Astrocyte of the cerebellum (primary cell): ENCODE data around the gene METTL24.
"Not testable (repeated sequence)": the region's sequence is repeated elsewhere in the genome, so short reads cannot be mapped to it uniquely, and the experiment has no call there.

ENCODE experiments used
- DNase-seq: peaks from one replicate; pipeline ENCODE4 v3.0.0-alpha.2; 2011; ENCODE audit warnings: low read depth
- H3K4me3 ChIP-seq: 2 replicates; pipeline ENCODE4 v1.5.1; 2011; ENCODE audit warnings: mild to moderate bottlenecking, low read depth, low read length, moderate library complexity
- in situ Hi-C: cut with HindIII; loops from 2 replicates; pipeline ENCODE4 v1.10.0; 2017; ENCODE audit warnings: low sequenced_read_pairs
- TF ChIP-seq, protein P1 (sequence below): IDR thresholded peaks from 2 replicates; pipeline ENCODE4 v1.5.1; 2012; ENCODE audit warnings: low read length, low read depth, moderate library complexity, mild to moderate bottlenecking; ENCODE audit errors: missing control alignments

METTL24 gene

DNA sequence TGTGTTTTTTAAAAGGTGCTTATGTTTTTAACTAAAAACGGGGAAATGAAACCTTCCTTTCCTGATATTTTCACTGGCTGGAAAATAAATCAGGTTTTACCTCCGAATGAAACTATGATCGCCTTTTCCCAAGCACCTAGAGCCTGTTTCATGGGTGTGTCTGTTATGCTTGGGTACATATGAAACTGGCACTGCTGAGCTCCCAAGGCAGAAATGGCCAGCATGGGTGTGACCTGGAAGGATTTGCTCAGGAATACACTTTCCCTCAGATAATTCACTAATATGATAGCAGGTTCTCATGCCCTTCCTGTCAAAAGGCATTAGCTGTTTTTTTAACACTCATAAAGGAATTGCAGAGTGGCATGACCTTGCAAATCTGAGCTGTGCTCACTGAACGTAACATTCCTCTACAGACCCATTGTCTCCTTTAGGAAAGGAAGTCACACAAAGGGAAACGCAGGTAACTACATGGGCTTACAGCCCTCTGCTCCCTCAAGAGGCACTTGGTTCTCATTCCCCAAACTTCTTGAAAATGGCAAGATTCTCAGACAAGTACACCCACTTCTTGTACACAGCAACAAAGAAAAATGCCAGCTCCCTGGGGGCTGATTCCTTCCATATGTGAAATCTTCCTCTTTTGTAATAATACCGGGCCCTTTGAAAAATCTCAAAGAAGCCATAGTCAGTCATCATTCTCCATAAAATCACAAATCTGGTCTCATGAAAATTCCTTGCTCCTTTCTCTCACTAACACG is 72.7 kb downstream of the METTL24 start:
- no peak for DNase-seq
- TF ChIP-seq, protein P1, sequence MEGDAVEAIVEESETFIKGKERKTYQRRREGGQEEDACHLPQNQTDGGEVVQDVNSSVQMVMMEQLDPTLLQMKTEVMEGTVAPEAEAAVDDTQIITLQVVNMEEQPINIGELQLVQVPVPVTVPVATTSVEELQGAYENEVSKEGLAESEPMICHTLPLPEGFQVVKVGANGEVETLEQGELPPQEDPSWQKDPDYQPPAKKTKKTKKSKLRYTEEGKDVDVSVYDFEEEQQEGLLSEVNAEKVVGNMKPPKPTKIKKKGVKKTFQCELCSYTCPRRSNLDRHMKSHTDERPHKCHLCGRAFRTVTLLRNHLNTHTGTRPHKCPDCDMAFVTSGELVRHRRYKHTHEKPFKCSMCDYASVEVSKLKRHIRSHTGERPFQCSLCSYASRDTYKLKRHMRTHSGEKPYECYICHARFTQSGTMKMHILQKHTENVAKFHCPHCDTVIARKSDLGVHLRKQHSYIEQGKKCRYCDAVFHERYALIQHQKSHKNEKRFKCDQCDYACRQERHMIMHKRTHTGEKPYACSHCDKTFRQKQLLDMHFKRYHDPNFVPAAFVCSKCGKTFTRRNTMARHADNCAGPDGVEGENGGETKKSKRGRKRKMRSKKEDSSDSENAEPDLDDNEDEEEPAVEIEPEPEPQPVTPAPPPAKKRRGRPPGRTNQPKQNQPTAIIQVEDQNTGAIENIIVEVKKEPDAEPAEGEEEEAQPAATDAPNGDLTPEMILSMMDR, result no peak
- in situ Hi-C loops, result no loop called here
- H3K4me3 ChIP-seq, result no peak overlapping the region

DNA sequence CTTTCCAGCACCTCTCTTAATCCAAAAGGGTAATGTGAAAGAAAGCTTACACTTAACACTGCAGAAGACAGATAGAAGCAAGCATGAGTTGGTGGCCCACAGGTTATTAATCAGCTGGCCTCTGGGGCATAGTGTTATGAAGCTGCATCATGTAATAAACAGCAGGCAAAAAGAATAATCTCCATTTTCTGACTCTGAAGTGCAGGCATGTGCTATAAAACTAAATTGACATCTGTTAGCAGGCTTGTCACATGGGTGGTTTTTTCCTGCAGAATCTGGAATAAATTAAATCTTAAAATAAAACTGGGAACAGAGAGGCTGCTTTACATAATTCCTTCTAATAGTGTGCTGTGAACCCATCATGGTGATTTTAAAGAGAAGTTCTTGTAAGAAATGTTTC is 73.3 kb downstream of the METTL24 start:
- TF ChIP-seq, protein P1, result no peak
- no peak overlapping the region for H3K4me3 ChIP-seq
- DNase-seq, result no peak
- in situ Hi-C loops, result no loop called here

DNA sequence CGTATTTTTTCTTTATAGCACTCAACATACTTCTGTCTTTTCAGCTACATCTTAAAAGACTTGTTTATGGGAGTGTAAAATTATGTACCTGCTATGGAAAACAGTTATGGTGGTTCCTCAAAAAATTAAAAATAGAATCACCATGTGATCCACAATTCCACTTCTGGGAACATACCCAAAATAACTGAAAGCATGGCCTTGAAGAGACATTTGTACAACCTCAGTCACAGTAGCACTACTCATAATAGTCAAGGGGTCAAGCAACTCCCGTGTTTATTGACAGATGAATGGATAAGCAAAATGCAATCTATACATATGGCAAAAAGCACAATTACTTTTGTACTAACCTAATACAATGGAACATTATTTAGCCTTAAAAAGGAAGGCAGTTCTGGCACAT is 74.5 kb downstream of the METTL24 start:
- no peak for DNase-seq
- in situ Hi-C loops, result no loop called here
- TF ChIP-seq, protein P1, result no peak
- no peak overlapping the region for H3K4me3 ChIP-seq

DNA sequence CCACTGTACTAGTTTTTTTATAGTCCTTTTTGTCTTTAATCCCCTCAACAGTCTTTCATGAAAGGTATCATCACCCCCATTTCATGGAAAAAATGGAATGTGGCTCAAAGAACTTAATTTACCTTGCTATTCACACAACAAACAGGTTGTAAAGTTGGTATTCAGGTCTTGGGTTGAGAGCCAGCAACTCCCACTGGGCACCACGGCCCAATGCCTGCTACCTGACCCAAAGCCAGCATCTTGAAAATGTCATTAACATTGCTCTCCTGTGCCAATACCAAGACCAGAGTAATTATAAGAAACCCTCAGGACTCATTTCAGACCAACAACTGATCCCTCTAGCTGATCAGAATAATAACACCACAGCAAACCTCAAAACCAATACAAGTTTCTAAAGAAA is 75.7 kb downstream of the METTL24 start:
- in situ Hi-C loops, result no loop called here
- H3K4me3 ChIP-seq, result no peak overlapping the region
- TF ChIP-seq, protein P1, result no peak
- no peak for DNase-seq

DNA sequence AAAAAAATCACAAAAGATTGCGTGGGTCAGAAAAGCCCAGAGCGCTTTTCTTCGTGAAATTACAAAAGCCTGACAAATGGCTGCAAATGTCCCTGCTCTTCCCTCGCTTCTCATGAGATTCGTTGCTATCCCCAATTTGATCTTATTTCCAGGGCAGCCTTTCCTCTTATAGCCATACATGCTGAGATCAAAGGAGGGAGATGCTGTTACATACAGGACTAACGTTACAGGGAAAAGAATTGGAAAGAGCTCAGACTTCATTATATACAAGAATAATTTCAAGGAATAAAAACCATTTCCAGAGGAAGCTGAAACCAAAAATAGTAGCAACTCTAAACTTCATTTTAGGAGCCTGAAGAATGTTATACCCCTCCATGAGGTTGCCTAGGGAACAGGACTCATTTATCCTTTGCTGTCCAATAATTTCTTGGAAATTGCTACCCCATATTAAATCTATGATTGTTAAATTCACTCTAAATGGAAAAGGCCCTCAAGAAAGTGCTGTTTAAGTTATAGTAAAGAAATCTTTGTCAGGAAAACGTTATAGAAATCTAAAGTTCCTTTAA is 81.0 kb downstream of the METTL24 start:
- no peak overlapping the region for H3K4me3 ChIP-seq
- DNase-seq, result no peak
- in situ Hi-C loops, result no loop called here
- TF ChIP-seq, protein P1, result no peak

DNA sequence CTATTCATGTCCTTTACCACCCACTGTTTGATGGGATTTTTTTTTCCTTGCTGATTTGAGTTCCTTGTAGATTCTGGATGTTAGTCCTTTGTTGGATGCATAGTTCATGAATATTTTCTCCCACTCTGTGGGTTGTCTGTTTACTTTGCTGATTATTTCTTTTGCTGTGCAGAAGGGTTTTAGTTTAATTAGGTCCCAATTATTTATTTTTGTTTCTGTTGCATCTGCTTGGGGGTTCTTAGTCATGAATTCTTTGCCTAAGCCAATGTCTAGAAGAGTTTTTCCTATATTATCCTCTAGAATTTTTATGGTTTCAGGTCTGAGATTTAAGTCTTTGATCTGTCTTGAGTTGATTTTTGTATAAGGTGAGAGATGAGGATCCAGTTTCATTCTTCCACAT is 85.4 kb downstream of the METTL24 start:
- H3K4me3 ChIP-seq, in situ Hi-C loops, DNase-seq: not testable (repeated sequence)

DNA sequence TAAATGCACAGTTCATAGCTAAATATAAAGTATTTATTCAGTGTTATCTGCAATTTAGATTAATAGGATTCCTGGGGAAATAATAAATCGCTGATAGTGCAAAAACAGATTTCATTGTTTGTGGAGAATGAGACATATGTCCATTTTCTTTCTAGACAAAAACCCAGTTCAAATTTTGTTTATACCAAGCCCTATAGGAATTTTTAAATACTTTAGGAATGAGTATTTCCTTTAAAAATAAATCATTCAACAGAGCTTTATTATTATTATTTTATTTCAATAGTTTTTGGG is 86.5 kb downstream of the METTL24 start:
- in situ Hi-C loops, result no loop called here
- DNase-seq, result no peak
- H3K4me3 ChIP-seq, result no peak overlapping the region
- TF ChIP-seq, protein P1, result no peak
